22Rv1 (cell line): ENCODE data around the gene REEP5.

Source experiments
- ZFX ChIP-seq: fragments of 450-650 bp; IDR thresholded peaks from 2 replicates; pipeline ENCODE4 v1.6.1; 2017; ENCODE audit warnings: antibody characterized with exemption, borderline replicate concordance
- TF ChIP-seq, protein P1 (sequence below): fragments of 450-650 bp; IDR thresholded peaks from 2 replicates; pipeline ENCODE4 v1.5.1; 2017; ENCODE audit warnings: mild to moderate bottlenecking

DNA sequence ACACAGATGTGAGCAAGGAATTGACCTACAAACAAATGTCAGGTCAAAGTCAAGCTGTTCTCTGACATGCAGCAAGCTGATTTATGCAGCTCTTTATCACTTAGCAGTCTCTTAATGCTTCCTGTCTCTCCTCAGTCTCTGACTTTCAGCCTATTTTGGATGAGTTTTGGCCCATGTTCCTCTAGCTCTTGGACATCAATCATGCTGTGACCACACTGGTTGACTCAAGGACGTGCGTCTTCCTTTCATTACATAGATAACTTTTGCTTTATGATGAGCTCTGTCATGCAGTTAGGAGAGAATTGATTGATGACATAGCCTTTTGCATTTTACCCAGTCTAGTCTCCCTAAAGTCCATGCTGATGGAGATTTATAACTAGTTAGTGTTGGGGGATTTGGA lies 9.4 kb upstream of the REEP5 start:
- TF ChIP-seq, protein P1, sequence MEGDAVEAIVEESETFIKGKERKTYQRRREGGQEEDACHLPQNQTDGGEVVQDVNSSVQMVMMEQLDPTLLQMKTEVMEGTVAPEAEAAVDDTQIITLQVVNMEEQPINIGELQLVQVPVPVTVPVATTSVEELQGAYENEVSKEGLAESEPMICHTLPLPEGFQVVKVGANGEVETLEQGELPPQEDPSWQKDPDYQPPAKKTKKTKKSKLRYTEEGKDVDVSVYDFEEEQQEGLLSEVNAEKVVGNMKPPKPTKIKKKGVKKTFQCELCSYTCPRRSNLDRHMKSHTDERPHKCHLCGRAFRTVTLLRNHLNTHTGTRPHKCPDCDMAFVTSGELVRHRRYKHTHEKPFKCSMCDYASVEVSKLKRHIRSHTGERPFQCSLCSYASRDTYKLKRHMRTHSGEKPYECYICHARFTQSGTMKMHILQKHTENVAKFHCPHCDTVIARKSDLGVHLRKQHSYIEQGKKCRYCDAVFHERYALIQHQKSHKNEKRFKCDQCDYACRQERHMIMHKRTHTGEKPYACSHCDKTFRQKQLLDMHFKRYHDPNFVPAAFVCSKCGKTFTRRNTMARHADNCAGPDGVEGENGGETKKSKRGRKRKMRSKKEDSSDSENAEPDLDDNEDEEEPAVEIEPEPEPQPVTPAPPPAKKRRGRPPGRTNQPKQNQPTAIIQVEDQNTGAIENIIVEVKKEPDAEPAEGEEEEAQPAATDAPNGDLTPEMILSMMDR = no peak
- no peak for TF ChIP-seq ZFX
